ENCODE measurements around the gene DMD. TPM values are rescaled to one million over a fixed set of nuclear protein-coding genes. Genes with fewer than 3 reads are reported as not detected.

Gene DMD
- total RNA-seq, 1 donor from 2014 or later, result 2.5 TPM

GRCh38 chrX:32933548-32933947 is 277.8 kb downstream of the DMD start:
- no peaks in the 10 kb centered on the region for H3K27me3 ChIP-seq (ENCODE audit: control insufficient read depth, insufficient read depth, low read length)
- TF ChIP-seq CTCF (IDR thresholded peaks at IDR 0.05; ENCODE audit: insufficient read depth, low read length, poor library complexity, severe bottlenecking), result no peak
- no peaks in the 10 kb centered on the region for H3K36me3 ChIP-seq (ENCODE audit: control insufficient read depth, insufficient read depth, low read length)
- no peak overlapping the region for H3K4me3 ChIP-seq (ENCODE audit: low read depth, low read length)
- no peak for DNase-seq (ENCODE audit: low read depth)

- Histone ChIP-seq H3K4me3 (ENCODE audit: low read depth, low read length) (no peak overlapping the region), H3K36me3 (ENCODE audit: control insufficient read depth, insufficient read depth, low read length) (no peaks in the 10 kb centered on the region), H3K27me3 (ENCODE audit: control insufficient read depth, insufficient read depth, low read length) (no peaks in the 10 kb centered on the region)
- DNase-seq (ENCODE audit: low read depth), result no peak
- no peak for TF ChIP-seq CTCF (IDR thresholded peaks at IDR 0.05; ENCODE audit: insufficient read depth, low read length, poor library complexity, severe bottlenecking)
These were observed 282.3 kb downstream of the DMD start for GRCh38 chrX:32929040-32929439.

GRCh38 chrX:32896088-32896487 is 315.3 kb downstream of the DMD start:
- no peaks in the 10 kb centered on the region for H3K36me3 ChIP-seq (ENCODE audit: control insufficient read depth, insufficient read depth, low read length)
- H3K4me3 ChIP-seq (ENCODE audit: low read depth, low read length), result no peak overlapping the region
- TF ChIP-seq CTCF (IDR thresholded peaks at IDR 0.05; ENCODE audit: insufficient read depth, low read length, poor library complexity, severe bottlenecking), result no peak
- no peaks in the 10 kb centered on the region for H3K27me3 ChIP-seq (ENCODE audit: control insufficient read depth, insufficient read depth, low read length)
- DNase-seq (ENCODE audit: low read depth), result no peak

- H3K36me3 ChIP-seq (ENCODE audit: control insufficient read depth, insufficient read depth, low read length), result no peaks in the 10 kb centered on the region
- H3K27me3 ChIP-seq (ENCODE audit: control insufficient read depth, insufficient read depth, low read length), result no peaks in the 10 kb centered on the region
- TF ChIP-seq CTCF (IDR thresholded peaks at IDR 0.05; ENCODE audit: insufficient read depth, low read length, poor library complexity, severe bottlenecking), result no peak
- H3K4me3 ChIP-seq (ENCODE audit: low read depth, low read length), result no peak overlapping the region
- DNase-seq (ENCODE audit: low read depth), result no peak
These were observed 316.7 kb downstream of the DMD start for GRCh38 chrX:32894679-32895078.

GRCh38 chrX:32893751-32894150 is 317.6 kb downstream of the DMD start:
- Histone ChIP-seq H3K27me3 (ENCODE audit: control insufficient read depth, insufficient read depth, low read length) (no peaks in the 10 kb centered on the region), H3K36me3 (ENCODE audit: control insufficient read depth, insufficient read depth, low read length) (no peaks in the 10 kb centered on the region), H3K4me3 (ENCODE audit: low read depth, low read length) (no peak overlapping the region)
- no peak for DNase-seq (ENCODE audit: low read depth)
- no peak for TF ChIP-seq CTCF (IDR thresholded peaks at IDR 0.05; ENCODE audit: insufficient read depth, low read length, poor library complexity, severe bottlenecking)

GRCh38 chrX:32877592-32877991 is 333.8 kb downstream of the DMD start:
- no peak overlapping the region for H3K4me3 ChIP-seq (ENCODE audit: low read depth, low read length)
- H3K27me3 ChIP-seq (ENCODE audit: control insufficient read depth, insufficient read depth, low read length), result no peaks in the 10 kb centered on the region
- H3K36me3 ChIP-seq (ENCODE audit: control insufficient read depth, insufficient read depth, low read length), result no peaks in the 10 kb centered on the region
- DNase-seq (ENCODE audit: low read depth), result no peak
- no peak for TF ChIP-seq CTCF (IDR thresholded peaks at IDR 0.05; ENCODE audit: insufficient read depth, low read length, poor library complexity, severe bottlenecking)

All from kidney epithelial cell (primary cell).